Jurkat, Clone E6-1 (cell line): ENCODE results near the gene C1orf116.

Experiments used
- DNase-seq: peaks from one replicate; pipeline ENCODE4 v3.0.0-alpha.2; 2011; ENCODE audit warnings: low read depth, low spot score
- H3K4me3 ChIP-seq: 2 replicates; pipeline ENCODE4 v1.5.1; 2011; ENCODE audit warnings: mild to moderate bottlenecking, low read length, control low read depth, moderate library complexity

The C1orf116 gene

GRCh38 chr1:207006083-207006482 lies 26.5 kb downstream of the C1orf116 start:
- no peak for DNase-seq
- no peak overlapping the region for H3K4me3 ChIP-seq

- DNase-seq: peak; percentile 30
- H3K4me3 ChIP-seq: no peak overlapping the region
Observed at GRCh38 chr1:207004931-207005830, 27.4 kb downstream of the C1orf116 start.

GRCh38 chr1:207003210-207003609 lies 29.3 kb downstream of the C1orf116 start:
- no peak for DNase-seq
- no peak overlapping the region for H3K4me3 ChIP-seq

- no peak for DNase-seq
- no peak overlapping the region for H3K4me3 ChIP-seq
Observed at GRCh38 chr1:207002724-207003146, 29.8 kb downstream of the C1orf116 start.

GRCh38 chr1:207001492-207002245 lies 30.9 kb downstream of the C1orf116 start:
- DNase-seq: no peak
- no peak overlapping the region for H3K4me3 ChIP-seq

- DNase-seq: no peak
Observed at GRCh38 chr1:207000651-207001291, 31.8 kb downstream of the C1orf116 start.

GRCh38 chr1:206998816-206999215 lies 33.7 kb downstream of the C1orf116 start:
- H3K4me3 ChIP-seq: no peak overlapping the region
- no peak for DNase-seq

More at GRCh38 chr1:207000651-207001291, 31.8 kb downstream of the C1orf116 start:
- H3K4me3 ChIP-seq: no peak overlapping the region

GRCh38 chr1:206992790-206993189 lies 39.8 kb downstream of the C1orf116 start:
- DNase-seq: no peak
- no peak overlapping the region for H3K4me3 ChIP-seq

- DNase-seq: no peak
- H3K4me3 ChIP-seq: no peak overlapping the region
Observed at GRCh38 chr1:206987873-206988272, 44.7 kb downstream of the C1orf116 start.

GRCh38 chr1:206986885-206987284 lies 45.7 kb downstream of the C1orf116 start:
- no peak overlapping the region for H3K4me3 ChIP-seq
- no peak for DNase-seq

GRCh38 chr1:206986402-206986801 lies 46.2 kb downstream of the C1orf116 start:
- no peak overlapping the region for H3K4me3 ChIP-seq
- DNase-seq: no peak

GRCh38 chr1:206985162-206985749 lies 47.3 kb downstream of the C1orf116 start:
- H3K4me3 ChIP-seq: no peak overlapping the region
- DNase-seq: no peak

- peak; percentile 19 for DNase-seq
- H3K4me3 ChIP-seq: no peak overlapping the region
Observed at GRCh38 chr1:206982216-206982615, 50.3 kb downstream of the C1orf116 start.

- H3K4me3 ChIP-seq: no peak overlapping the region
- no peak for DNase-seq
Observed at GRCh38 chr1:206979379-206980043, 53.0 kb downstream of the C1orf116 start.

- no peak overlapping the region for H3K4me3 ChIP-seq
- no peak for DNase-seq
Observed at GRCh38 chr1:206978259-206978658, 54.3 kb downstream of the C1orf116 start.

- DNase-seq: no peak
- H3K4me3 ChIP-seq: no peak overlapping the region
Observed at GRCh38 chr1:206975306-206975705, 57.2 kb downstream of the C1orf116 start.

- DNase-seq: no peak
- H3K4me3 ChIP-seq: no peak overlapping the region
Observed at GRCh38 chr1:206974140-206974539, 58.4 kb downstream of the C1orf116 start.

GRCh38 chr1:206972728-206973127 lies 59.8 kb downstream of the C1orf116 start:
- no peak for DNase-seq
- no peak overlapping the region for H3K4me3 ChIP-seq
